ENCODE data around the gene POLG.

Gene POLG

DNA sequence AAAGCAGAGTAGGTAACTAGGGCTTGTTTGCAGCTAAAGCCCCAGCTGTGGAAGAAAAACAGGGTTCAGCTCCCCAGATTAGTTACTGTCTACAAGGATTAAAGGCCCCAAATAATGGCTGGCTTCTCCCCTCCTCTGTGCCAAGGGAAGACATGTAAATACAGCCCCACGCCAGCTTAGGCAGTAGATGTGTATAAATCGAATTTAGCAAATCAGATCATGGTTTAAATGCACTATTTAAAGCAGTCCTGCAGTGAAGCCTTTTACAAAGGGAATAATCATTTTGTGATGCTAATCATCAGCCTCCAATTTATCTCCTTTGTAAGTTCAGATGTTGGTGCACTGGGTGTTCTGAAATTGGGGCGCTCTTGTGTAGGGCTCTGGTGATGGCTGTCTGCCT, 46.7 kb upstream of the POLG start:
- Histone ChIP-seq H3K9ac (no peak overlapping the region), H3K79me2 (no peaks in the 10 kb centered on the region), H3K9me3 (ENCODE audit: control insufficient read depth, low read length) (no peaks in the 10 kb centered on the region), H3K27me3 (ENCODE audit: control insufficient read depth, insufficient read depth, low read length) (peaks cover 5% of the 10 kb centered on the region), H3K4me2 (ENCODE audit: low read length) (no peak overlapping the region), H3K4me3 (ENCODE audit: low read depth, low read length) (no peak overlapping the region), H3K4me1 (no peaks in the 10 kb centered on the region), H3K27ac (no peak overlapping the region), H3K36me3 (ENCODE audit: control insufficient read depth, insufficient read depth, low read length) (no peaks in the 10 kb centered on the region), H2AFZ (no peak overlapping the region)
- TF ChIP-seq, protein P1, sequence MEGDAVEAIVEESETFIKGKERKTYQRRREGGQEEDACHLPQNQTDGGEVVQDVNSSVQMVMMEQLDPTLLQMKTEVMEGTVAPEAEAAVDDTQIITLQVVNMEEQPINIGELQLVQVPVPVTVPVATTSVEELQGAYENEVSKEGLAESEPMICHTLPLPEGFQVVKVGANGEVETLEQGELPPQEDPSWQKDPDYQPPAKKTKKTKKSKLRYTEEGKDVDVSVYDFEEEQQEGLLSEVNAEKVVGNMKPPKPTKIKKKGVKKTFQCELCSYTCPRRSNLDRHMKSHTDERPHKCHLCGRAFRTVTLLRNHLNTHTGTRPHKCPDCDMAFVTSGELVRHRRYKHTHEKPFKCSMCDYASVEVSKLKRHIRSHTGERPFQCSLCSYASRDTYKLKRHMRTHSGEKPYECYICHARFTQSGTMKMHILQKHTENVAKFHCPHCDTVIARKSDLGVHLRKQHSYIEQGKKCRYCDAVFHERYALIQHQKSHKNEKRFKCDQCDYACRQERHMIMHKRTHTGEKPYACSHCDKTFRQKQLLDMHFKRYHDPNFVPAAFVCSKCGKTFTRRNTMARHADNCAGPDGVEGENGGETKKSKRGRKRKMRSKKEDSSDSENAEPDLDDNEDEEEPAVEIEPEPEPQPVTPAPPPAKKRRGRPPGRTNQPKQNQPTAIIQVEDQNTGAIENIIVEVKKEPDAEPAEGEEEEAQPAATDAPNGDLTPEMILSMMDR (IDR thresholded peaks at IDR 0.05), result no peak

DNA sequence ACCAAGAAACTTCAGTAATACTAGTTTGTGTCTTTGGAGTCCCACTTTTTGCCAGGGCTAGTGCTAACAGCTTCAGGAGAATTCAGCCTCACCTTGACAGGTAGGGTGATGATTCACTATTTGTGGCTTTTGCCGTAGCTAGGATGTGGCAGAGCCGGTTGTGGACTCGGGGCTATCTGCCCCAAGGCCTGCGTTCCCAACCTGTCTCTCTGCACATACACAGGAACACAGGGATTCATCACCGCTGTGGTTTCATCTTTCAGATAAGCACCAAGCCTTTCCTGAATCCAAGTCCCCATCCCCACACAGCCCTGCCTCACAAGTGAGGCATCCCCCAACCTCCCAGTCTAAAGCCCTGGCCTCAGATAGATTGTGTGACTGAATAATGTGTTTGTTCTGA, 45.2 kb upstream of the POLG start:
- Histone ChIP-seq H3K27ac (no peak overlapping the region), H3K4me1 (no peaks in the 10 kb centered on the region), H3K4me2 (ENCODE audit: low read length) (no peak overlapping the region), H3K27me3 (ENCODE audit: control insufficient read depth, insufficient read depth, low read length) (peaks cover 5% of the 10 kb centered on the region), H3K9me3 (ENCODE audit: control insufficient read depth, low read length) (no peaks in the 10 kb centered on the region), H2AFZ (no peak overlapping the region), H3K79me2 (no peaks in the 10 kb centered on the region), H3K36me3 (ENCODE audit: control insufficient read depth, insufficient read depth, low read length) (no peaks in the 10 kb centered on the region), H3K9ac (no peak overlapping the region), H3K4me3 (ENCODE audit: low read depth, low read length) (no peak overlapping the region)
- TF ChIP-seq, protein P1 (IDR thresholded peaks at IDR 0.05), result no peak

GRCh38 chr15:89379251-89379695, 44.6 kb upstream of the POLG start:
- Histone ChIP-seq H3K36me3 (ENCODE audit: control insufficient read depth, insufficient read depth, low read length) (no peaks in the 10 kb centered on the region), H3K79me2 (no peaks in the 10 kb centered on the region), H3K4me1 (no peaks in the 10 kb centered on the region), H2AFZ (no peak overlapping the region), H3K9ac (no peak overlapping the region), H3K9me3 (ENCODE audit: control insufficient read depth, low read length) (no peaks in the 10 kb centered on the region), H3K27ac (no peak overlapping the region), H3K4me3 (ENCODE audit: low read depth, low read length) (no peak overlapping the region), H3K27me3 (ENCODE audit: control insufficient read depth, insufficient read depth, low read length) (peaks cover 5% of the 10 kb centered on the region), H3K4me2 (ENCODE audit: low read length) (no peak overlapping the region)
- TF ChIP-seq, protein P1 (IDR thresholded peaks at IDR 0.05), result no peak

DNA sequence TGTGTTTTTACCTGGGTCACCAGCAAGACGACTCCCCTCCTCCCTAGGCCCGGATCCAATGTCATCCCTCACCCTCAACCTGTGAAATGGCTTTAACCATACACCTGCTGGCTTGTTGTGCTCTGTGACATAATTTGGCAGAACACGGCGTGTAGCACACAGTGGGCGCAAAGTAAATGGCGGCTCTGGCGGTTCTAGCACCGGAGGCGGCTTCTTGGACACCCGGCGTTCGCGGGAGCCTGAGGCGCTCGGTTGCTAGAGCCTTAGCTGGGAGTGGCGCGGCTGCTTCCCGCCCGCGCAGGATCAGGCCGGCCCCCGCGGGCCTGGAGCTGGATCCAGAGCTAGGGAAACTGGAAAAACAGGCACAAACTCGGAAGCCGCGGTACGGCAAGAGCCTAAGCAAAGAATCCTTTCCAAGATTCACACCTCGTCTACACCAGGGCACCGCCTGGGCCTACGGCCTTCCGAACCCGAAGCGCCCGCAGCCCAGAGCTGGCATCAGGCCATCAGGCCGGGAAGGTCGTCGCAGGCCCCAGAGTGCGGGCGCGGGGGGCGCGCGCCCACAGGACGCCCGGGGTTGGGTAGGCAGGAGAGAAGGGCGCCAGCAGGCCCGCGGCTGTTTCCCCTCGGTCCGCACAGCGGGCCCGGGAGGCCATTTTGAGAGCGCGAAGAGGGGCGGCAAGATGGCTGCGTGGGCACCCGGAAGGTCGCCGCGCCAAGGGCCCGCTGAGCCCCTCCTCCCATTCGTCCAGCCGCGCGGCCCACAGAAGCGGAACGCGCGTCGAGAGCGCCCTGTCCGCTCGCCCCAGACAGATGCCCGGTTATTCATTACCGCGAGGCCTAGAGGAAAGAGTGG, 43.9 kb upstream of the POLG start:
- Histone ChIP-seq H3K4me1 (no peaks in the 10 kb centered on the region), H3K36me3 (ENCODE audit: control insufficient read depth, insufficient read depth, low read length) (no peaks in the 10 kb centered on the region), H3K27ac (no peak overlapping the region), H3K79me2 (no peaks in the 10 kb centered on the region), H3K9me3 (ENCODE audit: control insufficient read depth, low read length) (no peaks in the 10 kb centered on the region), H2AFZ (peak overlapping the region; percentile 46), H3K4me2 (ENCODE audit: low read length) (peak overlapping the region; percentile 3), H3K4me3 (ENCODE audit: low read depth, low read length) (no peak overlapping the region), H3K27me3 (ENCODE audit: control insufficient read depth, insufficient read depth, low read length) (peaks cover 5% of the 10 kb centered on the region), H3K9ac (no peak overlapping the region)
- TF ChIP-seq, protein P1 (IDR thresholded peaks at IDR 0.05), result no peak

Measured in parathyroid adenoma (tissue), 2 donors.